Muscle of leg (tissue), 11 donors: Measurements from ENCODE around the gene COQ6. TPM values are rescaled to one million over a fixed set of nuclear protein-coding genes. Genes with fewer than 3 reads are reported as not detected.

Experiments used
- DNase-seq: peaks from one replicate; pipeline ENCODE4 v3.0.0; 2013
- H3K27ac ChIP-seq: one replicate; pipeline ENCODE4 v1.5.1; 2013; ENCODE audit warnings: mild to moderate bottlenecking, low read length, control low read depth
- H3K27me3 ChIP-seq: one replicate; pipeline ENCODE4 v1.6.1; 2013; ENCODE audit warnings: low read length; ENCODE audit not compliant: control insufficient read depth, insufficient read depth
- H3K36me3 ChIP-seq: one replicate; pipeline ENCODE4 v1.6.1; 2013; ENCODE audit warnings: low read length; ENCODE audit not compliant: control insufficient read depth, insufficient read depth
- H3K4me1 ChIP-seq: one replicate; pipeline ENCODE4 v1.6.1; 2013; ENCODE audit warnings: low read length; ENCODE audit not compliant: control insufficient read depth, insufficient read depth
- H3K4me3 ChIP-seq: one replicate; pipeline ENCODE4 v1.5.1; 2013; ENCODE audit warnings: low read length, control low read depth
- H3K9me3 ChIP-seq: replicated peaks from 2 replicates; pipeline ENCODE4 v1.6.1; 2013; ENCODE audit warnings: low read depth, low read length; ENCODE audit not compliant: control insufficient read depth
- whole genome bisulfite sequencing: methylation state at CpG from one replicate; pipeline ENCODE4 v1.1.5; 2013; ENCODE audit warnings: missing lambda C conversion rate; ENCODE audit not compliant: insufficient coverage; 5-methylcytosine and 5-hydroxymethylcytosine counted together
- polyA plus RNA-seq, 8 donors: library from polyadenylated mRNA; unstranded; fragments of 120-200 nt; gene quantifications; one replicate each; pipeline versions ENCODE4 v1.2.1 to v1.2.3, GENCODE V29; 2013; ENCODE audit warnings: inconsistent platforms in 1 of 8, low replicate concordance in 1 of 8; ENCODE audit not compliant: insufficient read length in 8 of 8, insufficient read depth in 1 of 8
- total RNA-seq: library from RNA; stranded (reverse); fragments of 120-200 nt; gene quantifications from one replicate; pipeline ENCODE4 v1.2.4, GENCODE V29; 2013

The COQ6 gene
- total and polyA plus RNA-seq, 9 donors, result 26.9 to 47.5 (median 38.3) TPM

DNA sequence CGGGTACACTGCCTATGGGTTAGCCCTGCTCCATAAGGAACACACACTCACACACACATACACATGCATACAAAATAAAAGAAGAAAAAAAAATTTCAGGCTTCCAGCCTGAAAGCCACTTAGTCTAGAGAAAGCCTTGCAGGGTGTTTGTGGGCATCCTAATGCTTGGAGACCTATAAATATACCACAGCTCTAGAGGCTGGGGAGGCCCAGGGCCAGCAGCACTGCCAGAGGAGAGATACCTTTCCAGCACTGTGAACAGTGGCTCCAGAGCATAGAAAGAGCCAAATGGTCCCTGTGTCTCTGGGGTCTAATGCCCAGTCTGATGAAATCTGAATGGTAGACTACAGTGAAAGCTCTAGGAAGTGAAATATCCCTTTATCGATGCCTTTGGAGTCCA lies 13.1 kb upstream of the COQ6 start:
- no CpG with 5 or more reads among the region's 2 CpGs for WGBS
- H3K36me3 ChIP-seq, result peaks cover 50% of the 10 kb centered on the region
- no peak for DNase-seq
- no peak overlapping the region for H3K4me3 ChIP-seq
- no peaks in the 10 kb centered on the region for H3K4me1 ChIP-seq
- no peak overlapping the region for H3K27ac ChIP-seq
- H3K9me3 ChIP-seq, result no peaks in the 10 kb centered on the region
- H3K27me3 ChIP-seq, result no peaks in the 10 kb centered on the region

- H3K27ac ChIP-seq, result no peak overlapping the region
- 86% methylated on average over 7 of the region's 7 CpGs for WGBS
- H3K9me3 ChIP-seq, result no peaks in the 10 kb centered on the region
- DNase-seq, result no peak
- H3K4me3 ChIP-seq, result no peak overlapping the region
- no peaks in the 10 kb centered on the region for H3K27me3 ChIP-seq
- H3K36me3 ChIP-seq, result peaks cover 55% of the 10 kb centered on the region
- H3K4me1 ChIP-seq, result no peaks in the 10 kb centered on the region
Observed at GRCh38 chr14:73942180-73942579, 7.9 kb upstream of the COQ6 start.

DNA sequence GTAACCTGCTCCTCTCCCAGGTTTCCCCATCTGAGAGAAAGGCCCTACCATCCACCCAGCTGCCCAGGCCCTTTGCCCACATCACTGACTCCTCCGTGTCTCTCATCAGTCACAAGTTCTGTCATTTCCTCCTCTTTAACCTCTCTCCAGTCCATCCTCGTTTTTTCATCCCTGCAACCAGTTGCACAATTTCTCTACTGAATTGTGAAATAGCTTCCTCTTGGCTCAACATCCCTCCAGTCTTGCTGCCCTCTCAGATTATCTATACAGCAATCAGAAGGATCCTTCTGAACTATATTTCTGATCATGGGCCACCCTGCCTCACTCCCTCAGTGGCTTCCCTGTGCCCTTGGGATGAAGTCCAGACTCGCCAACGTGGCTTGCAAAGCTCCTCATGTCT lies 7.0 kb upstream of the COQ6 start:
- 53% methylated on average over 4 of the region's 4 CpGs for WGBS

DNA sequence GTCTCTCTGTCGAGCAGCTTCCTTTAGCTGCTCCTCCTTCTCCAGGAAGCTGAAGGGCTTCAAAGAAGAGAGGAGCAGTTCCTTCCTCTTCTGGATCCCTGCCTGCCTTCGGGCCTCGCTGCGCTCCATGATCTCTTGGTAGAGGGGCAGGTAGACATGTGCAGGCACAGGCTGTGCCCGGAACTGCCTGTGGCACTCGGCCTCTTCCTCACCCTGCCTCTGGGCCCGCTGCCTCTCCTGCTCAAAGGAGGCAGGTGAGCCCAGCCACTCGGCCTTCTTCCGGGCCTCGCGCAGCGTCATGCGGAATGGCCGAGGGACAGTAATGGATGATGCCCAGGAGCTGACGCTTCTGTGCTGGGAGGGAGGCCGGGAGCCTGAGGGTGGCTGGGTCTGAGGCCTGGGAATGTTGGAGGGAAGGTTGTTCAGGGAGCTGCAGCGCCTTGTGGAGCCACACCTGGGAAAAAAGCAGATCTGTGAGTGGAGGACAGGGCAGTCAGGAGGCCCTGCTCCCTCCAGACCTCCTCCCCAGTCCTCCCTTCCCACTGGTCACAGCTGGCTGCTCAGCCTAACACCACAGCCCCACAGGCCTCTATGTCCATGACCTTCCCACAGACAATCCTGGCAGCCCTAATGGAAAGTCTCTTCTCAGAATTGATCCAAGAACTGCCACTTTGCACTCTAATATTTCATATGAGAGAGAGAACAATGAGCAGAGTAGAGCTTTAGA lies 5.5 kb upstream of the COQ6 start:
- Histone ChIP-seq H3K27ac (no peak overlapping the region), H3K4me1 (peaks cover 4% of the 10 kb centered on the region), H3K27me3 (no peaks in the 10 kb centered on the region), H3K36me3 (peaks cover 46% of the 10 kb centered on the region), H3K4me3 (no peak overlapping the region), H3K9me3 (no peaks in the 10 kb centered on the region)
- no peak for DNase-seq
- WGBS, result 85% methylated on average over 15 of the region's 17 CpGs

More for the DNA sequence above, 7.0 kb upstream of the COQ6 start:
- Histone ChIP-seq H3K4me1 (no peaks in the 10 kb centered on the region), H3K36me3 (peaks cover 51% of the 10 kb centered on the region), H3K4me3 (no peak overlapping the region), H3K9me3 (no peaks in the 10 kb centered on the region), H3K27me3 (no peaks in the 10 kb centered on the region), H3K27ac (no peak overlapping the region)
- DNase-seq, result peak; percentile 37

DNA sequence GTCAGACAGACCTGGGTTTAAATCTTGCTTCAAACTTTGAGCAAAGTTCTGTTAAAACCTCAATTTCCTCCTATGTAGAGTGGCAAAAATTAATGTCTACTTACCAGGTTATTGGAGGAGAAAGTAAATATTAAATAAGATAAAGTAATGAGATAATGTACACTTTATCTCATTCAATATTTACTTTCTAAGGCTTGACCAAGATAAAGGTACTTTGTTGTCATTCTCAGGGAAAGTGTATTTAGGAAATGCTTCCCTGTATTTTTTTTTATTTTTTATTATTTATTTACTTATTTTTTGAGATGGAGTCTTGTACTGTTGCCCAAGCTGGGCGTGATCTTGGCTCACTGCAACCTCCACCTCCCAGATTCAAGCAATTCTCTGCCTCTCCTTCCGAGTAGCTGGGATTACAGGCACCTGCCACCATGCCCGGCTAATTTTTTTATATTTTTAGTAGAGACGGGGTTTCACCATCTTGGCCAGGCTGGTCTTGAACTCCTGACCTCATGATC lies 4.9 kb upstream of the COQ6 start:
- Histone ChIP-seq H3K27me3 (no peaks in the 10 kb centered on the region), H3K9me3 (no peaks in the 10 kb centered on the region), H3K4me3 (no peak overlapping the region), H3K27ac (no peak overlapping the region), H3K4me1 (peaks cover 4% of the 10 kb centered on the region), H3K36me3 (peaks cover 42% of the 10 kb centered on the region)
- 93% methylated on average over 2 of the region's 4 CpGs for WGBS
- DNase-seq, result no peak

DNA sequence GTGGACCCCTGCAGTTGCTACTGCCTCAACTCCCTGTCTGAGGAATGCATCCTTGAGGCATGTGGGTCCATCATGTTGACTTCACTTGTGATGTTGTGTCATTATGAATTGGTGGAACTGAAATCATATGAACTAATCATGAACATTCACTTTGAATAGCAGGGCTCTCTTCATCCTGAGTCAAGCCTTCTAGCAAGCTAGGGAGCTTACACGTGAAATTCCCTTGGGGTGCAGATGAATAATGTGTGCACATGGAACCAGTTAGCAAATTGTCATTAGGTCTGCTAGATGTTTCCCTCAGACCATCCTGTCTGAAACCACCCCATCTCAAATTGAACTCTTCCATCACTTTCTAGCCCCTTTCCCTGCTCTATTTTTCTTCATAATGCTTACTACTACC lies 3.6 kb downstream of the COQ6 start:
- Histone ChIP-seq H3K4me3 (no peak overlapping the region), H3K27me3 (no peaks in the 10 kb centered on the region), H3K36me3 (peaks cover 31% of the 10 kb centered on the region), H3K4me1 (peaks cover 15% of the 10 kb centered on the region), H3K27ac (no peak overlapping the region), H3K9me3 (no peaks in the 10 kb centered on the region)
- WGBS, result no CpG with 5 or more reads among the region's 1 CpG
- DNase-seq, result no peak

DNA sequence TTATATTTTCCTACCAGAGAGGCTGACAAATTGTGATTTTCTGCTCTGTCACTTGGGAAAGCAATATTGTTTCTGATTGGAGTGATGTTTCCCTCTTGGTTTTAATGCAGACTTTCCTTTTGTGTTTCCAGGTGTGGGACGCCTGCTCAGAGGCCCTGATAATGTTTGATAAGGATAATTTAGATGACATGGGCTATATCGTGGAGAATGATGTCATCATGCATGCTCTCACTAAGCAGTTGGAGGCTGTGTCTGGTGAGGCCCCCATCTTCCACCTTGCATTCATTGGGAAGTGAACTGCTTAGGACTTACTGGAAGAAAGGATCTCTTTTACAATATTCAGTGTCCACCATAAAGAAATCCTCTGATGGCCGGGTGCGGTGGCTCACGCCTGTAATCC lies 5.6 kb downstream of the COQ6 start:
- WGBS, result no CpG with 5 or more reads among the region's 5 CpGs
- Histone ChIP-seq H3K4me1 (peaks cover 17% of the 10 kb centered on the region), H3K36me3 (peaks cover 50% of the 10 kb centered on the region), H3K9me3 (no peaks in the 10 kb centered on the region), H3K27me3 (no peaks in the 10 kb centered on the region), H3K27ac (no peak overlapping the region), H3K4me3 (no peak overlapping the region)
- DNase-seq, result no peak

DNA sequence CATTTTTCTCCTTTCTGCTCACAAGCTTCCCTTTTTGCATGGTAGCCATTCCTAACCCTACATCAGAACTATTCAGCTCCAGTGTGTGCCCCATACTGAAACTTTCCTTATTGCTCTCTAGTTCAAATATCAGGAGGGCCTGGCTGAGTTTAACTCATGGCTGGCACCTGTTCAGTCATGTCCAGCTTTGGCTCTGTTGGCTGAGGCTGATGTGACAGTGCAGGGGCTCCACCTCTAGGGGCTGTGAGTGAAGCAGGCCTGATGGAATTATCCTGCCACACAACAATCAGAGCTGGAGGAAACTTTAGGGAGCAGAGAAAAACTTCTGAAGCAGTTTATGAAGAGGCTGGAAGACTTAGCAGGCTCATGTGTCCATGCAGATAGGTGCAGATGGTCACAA lies 8.5 kb downstream of the COQ6 start:
- H3K27me3 ChIP-seq, result no peaks in the 10 kb centered on the region
- peaks cover 67% of the 10 kb centered on the region for H3K36me3 ChIP-seq
- H3K9me3 ChIP-seq, result no peaks in the 10 kb centered on the region
- no peak overlapping the region for H3K4me3 ChIP-seq
- H3K4me1 ChIP-seq, result peaks cover 13% of the 10 kb centered on the region
- DNase-seq, result peak; percentile 67
- H3K27ac ChIP-seq, result peak overlapping the region; percentile 85

GRCh38 chr14:73961192-73961591 lies 11.1 kb downstream of the COQ6 start:
- Histone ChIP-seq H3K4me1 (peaks cover 13% of the 10 kb centered on the region), H3K27ac (no peak overlapping the region), H3K4me3 (no peak overlapping the region), H3K9me3 (no peaks in the 10 kb centered on the region), H3K27me3 (no peaks in the 10 kb centered on the region), H3K36me3 (peaks cover 62% of the 10 kb centered on the region)
- 94% methylated on average over 11 of the region's 12 CpGs for WGBS
- no peak for DNase-seq

DNA sequence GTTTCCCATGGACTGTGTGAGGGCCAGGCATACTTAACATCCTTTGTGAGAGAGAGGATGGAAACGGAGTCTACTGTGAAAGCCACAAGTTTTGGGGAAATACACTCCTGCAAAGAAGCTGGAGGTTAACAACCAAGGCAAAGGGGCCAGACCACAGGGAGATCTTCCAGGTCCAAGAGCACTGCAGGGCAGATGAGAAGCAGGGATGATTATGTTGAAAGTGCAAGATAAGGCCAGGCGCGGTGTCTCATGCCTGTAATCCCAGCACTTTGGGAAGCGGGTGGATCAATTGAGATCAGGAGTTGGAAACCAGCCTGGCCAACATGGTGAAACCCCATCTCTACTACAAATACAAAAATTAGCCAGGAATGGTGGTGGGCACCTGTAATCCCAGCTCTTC lies 15.1 kb downstream of the COQ6 start:
- Histone ChIP-seq H3K9me3 (no peaks in the 10 kb centered on the region), H3K27me3 (no peaks in the 10 kb centered on the region), H3K36me3 (peaks cover 50% of the 10 kb centered on the region), H3K27ac (no peak overlapping the region), H3K4me1 (no peaks in the 10 kb centered on the region), H3K4me3 (no peak overlapping the region)
- WGBS, result 91% methylated on average over 1 of the region's 4 CpGs
- no peak for DNase-seq

- peaks cover 43% of the 10 kb centered on the region for H3K36me3 ChIP-seq
- WGBS, result 100% methylated on average over 1 of the region's 2 CpGs
Observed at GRCh38 chr14:73968885-73969284, 18.8 kb downstream of the COQ6 start.

More at GRCh38 chr14:73968885-73969284, 18.8 kb downstream of the COQ6 start:
- Histone ChIP-seq H3K27ac (no peak overlapping the region), H3K4me3 (no peak overlapping the region), H3K9me3 (no peaks in the 10 kb centered on the region), H3K4me1 (peaks cover 6% of the 10 kb centered on the region), H3K27me3 (no peaks in the 10 kb centered on the region)
- DNase-seq, result no peak
